ENCODE data around the gene EDC3.
A peak's percentile ranks its signal among the peaks of the same experiment; 100 is the strongest.

The EDC3 gene

DNA sequence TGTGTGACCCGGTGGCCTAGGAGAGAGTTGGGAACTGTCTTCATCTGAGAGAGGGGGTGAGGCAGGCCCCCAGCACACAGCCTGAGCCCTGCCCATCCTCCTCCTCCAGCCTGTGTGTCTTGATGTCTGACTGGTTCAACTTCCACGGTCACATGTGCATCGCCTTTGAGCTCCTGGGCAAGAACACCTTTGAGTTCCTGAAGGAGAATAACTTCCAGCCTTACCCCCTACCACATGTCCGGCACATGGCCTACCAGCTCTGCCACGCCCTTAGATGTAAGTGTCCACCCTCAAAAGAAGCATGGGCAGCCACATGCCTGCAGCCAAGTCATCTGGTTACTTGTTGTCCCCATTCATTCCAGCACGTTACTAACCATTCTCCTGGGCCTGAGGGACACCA is 70.1 kb downstream of the EDC3 start:
- no peak for DNase-seq

DNA sequence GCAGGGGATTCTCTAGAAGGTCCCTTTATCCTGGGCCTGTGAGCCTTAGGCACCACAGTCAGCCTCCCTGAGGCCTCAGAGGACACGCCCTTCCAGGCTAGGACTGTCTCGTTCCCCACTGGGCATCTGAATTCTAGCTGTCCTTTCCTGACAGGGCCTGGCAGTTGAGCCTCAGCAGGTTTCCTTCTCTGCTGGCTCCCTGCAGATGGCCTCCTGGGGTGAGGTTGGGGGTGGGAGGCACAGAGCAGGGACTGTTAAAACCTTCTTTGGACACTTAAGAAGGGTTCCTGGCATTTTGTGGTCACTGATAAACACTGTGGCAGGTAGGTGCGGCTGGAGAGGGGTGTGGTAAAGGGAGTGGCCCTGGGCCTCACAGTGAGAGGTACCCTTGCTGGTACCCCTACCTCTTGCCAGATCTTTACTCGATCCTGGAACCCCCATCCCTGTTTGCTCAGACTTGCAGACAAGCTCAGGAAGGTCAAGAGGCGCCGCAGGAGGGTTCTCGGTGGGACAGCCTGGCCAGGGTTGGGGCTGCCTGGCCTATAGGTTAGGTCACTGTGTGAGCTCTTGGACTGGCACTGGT is 71.7 kb downstream of the EDC3 start:
- no peak for DNase-seq

DNA sequence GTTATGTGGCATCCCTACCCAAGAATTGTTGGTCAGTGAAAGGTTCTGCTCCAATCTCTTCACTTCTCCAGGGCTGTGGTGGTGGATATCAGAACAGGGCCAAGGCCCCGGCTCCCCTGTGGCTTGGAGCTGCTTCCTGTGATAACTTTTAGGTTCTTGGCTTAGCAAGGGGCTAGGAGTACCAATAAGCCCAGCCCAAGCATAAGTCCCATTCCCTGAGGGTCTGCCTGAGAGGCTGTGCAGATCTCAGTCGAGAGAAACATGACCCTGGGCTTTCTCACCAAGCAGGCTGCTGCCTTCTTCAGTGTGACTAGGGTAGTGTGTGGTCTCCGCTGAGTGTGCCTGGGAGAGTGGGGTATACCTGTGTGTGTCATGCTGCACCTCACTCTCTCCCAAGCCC is 73.1 kb downstream of the EDC3 start:
- DNase-seq = no peak

DNA sequence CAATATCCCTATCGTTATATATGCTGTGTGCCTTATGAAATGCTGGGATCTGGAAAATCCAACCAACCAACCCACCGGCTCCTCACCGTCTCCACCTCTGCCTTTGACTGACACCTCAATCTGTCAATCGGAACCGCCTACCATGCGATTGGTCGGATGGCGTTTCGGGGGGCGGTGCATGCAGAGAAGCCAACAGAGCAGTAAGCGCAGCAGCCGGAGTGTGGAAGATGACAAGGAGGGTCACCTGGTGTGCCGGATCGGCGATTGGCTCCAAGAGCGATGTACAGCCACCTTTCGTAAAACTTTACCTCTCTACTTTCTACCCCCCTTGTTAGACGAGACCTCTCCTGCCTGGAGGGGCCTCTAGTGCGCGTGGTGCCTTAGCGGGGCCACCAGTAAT is 73.9 kb downstream of the EDC3 start:
- DNase-seq = no peak

DNA sequence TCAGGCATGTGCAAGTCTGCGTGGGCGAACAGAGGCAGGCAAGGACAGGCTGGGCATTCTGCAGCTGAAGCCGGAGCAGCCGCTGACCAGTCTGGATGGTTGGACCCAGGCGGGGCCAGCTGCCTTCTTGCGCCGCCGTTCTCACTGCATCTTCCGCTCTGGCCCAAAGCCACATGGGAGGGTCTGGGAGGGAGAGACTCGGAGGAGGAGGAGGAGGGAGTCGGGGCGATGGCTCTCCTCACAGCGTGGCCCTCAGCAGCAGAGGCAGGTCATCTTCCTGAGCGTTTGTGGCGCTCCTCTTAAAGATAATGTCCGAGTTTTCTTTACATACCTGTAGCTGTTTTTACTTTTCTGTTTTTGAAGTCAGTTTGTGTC is 74.3 kb downstream of the EDC3 start:
- DNase-seq = no peak

DNA sequence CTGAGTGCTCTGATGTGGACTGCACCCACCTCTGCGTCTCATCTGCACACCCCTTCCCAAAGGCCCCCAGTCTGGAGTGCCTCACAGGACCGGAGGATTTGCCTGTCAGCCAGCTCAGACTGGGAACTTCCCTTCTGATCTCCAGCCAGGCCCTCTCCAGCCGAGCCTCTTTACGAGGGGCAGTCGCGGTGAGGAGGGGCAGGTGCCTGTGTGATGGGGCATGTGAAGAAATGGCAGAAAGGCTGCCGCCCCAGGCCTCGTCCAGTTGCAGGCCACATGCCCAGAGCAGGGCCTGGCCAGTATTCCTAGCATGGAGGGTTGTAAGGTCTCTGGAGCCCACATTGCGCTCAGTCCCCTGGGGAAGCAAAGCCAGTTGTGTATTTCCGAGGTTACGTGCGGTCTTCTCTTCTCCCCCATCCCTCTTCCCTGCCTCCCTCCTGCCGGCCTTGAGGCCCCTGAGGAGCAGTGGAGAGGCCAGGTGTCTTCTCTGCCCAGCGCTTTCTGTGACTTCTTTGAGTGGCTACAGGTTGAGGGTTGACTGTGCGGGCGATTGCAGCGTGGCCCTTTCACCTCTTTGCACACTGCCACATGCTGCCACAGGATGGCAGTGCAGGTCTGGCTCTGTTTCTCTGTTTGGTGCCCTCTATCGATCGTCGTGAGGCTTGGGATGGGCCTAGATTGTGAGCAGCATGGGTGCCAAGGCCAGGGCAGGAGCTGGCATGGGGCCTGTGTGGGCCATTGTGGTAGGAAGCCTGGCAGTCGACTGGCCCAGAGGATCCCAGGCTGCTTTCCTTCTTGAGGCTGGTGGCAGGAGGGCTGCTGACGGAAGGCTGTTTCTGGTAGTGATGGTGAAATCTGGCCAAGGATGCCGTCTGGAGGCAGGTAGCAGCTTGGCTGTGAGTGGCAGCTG is 74.9 kb downstream of the EDC3 start:
- DNase-seq = peak; percentile 32 to 85 (median 61)

DNA sequence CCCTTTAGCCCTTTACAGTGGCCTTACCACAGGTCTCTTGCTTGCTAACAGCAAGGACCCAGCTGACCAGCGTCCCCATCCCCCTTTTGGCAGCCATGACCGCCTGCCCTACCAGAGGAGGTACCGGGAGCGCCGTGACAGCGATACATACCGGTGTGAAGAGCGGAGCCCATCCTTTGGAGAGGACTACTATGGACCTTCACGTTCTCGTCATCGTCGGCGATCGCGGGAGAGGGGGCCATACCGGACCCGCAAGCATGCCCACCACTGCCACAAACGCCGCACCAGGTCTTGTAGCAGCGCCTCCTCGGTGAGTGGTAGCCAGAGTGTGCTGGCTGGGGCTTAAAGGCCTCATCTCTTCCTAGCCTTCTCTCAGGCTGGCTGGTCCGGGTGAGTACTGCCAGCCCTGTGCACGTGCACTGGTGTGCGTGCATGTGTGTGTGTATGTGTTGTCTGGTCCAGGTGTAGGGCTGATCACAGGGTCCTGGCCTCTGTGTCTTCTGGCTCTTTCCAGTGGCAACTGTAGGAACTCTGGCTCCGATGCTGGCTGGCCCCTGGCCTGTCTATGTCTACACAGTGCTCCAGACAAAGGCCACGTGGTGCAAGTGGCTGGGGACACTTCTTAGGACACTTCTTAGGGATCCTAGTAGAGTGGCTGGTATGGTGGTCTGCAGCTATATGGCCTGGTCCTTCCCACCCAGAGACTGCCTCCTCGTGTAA is 75.7 kb downstream of the EDC3 start:
- no peak for DNase-seq

DNA sequence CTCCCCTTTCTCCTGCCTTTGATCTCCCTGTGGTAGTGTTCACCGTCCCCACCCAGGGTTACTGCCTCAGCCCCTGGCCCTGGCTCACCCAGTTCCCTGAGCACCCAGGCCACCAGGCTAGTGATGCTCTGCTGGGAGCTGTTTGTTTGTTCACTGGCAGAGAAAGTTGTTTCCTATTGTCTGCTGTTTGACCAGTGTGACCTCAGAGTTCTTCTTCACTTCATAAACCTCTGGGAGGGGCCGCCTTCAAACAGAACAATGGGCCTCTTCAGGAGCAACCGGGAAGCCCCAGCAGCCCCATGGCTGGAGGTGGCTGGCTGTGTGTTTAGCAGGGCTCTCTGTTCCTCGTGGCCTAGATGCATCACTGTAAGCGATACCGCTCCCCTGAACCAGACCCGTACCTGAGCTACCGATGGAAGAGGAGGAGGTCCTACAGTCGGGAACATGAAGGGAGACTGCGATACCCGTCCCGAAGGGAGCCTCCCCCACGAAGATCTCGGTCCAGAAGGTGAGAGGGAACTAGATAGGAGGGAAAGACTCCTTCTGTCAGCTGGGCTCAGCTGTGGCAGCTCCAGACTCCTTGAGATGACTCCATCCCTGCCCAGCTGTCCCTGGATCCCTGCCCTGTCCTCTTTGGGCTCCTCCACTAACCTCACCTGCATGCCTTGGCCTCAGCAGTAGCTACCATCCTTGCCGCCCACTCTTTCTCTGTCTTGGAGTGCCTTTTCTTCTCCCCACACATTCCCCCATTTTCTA is 76.8 kb downstream of the EDC3 start:
- DNase-seq = no peak

DNA sequence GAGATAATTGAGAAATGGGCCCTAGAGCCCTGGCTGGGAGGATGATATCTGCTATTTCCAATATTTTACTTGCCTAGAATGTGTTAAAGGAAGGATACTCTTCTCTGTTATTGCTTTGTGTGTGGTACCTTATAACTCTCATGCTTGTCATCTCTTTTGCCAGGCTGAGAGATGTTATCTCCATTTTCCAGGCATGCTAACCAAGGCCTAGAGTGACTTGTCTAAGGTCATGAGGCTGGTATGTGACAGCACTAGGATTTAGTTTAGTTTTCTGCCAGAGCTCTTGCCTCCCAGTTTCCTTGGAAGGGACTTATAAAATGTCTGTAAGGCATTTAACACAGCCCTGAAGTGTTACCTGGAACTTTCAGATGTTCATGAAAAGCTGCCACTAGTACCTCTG is 78.8 kb downstream of the EDC3 start:
- peak in 1 of 5 experiments; percentile 40 for DNase-seq

DNA sequence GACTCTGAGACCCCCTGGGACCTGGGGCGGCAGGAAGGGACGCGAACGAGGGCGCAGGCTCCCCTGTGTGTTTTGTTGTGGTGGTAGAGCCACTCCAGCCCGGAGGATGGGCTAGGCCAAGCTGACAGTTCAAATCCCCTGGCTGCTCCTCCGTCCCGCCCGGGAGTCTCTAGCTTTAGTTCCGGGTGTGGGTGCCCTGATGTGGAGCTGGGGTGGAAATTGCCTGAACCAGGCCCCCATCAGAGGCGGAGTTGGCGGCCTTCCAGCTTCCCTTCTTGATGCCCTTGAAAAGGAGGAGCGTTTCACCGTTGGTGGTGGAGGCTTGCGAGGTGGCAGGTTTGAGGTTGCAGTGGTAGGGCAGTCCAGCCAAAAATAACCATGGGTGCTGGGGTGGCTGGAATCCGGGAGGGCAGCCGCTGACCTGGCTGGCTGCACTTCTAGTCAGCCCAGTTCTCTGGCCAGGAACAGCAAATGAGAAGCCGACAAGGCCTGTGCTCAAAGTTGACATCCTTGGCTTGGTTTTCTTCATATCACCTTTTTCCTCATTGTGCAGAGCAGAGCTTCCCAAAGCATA is 79.4 kb downstream of the EDC3 start:
- DNase-seq = peak; percentile 45 to 75 (median 67)

DNA sequence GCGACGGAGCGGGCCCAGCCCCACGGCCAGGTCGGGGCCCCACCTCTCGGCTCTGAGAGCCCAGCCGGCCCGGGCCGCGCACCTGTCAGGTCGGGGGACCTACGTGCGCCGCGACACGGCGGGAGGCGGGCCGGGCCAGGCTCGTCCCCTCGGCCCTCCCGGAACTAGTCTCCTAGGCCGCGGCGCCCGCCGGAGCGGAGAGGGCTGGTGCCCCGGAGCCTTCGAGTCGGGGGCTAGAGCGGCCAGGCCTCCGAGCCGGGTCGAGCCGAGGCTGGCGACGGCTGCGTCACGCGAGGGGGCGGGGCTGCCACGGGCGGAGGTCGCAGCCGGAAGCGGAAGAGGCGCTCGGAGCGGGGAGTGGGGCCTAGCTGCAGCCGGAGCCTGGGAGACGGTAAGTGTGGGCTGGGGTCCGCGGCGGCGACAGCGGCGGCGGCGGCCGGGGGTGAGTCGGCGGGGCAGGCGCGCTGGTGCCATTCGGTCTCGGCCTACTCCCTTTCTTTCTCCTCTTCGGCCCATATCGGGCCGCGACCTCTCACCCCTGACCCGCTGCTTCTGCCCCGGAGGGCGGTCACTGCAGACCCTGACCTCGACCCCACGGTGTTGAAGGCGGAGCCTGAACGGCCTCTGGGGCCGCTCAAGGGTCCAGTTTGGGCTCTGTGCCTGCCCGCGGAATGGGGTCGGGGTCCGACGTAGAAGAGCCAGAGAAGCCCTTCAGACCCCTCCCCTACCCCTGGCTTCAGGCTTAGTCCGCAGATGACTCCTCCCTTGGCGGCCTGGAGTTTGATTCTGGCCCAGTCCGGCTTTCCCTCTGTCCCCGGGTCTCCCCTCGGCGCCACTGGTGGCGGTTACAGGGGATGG is 80.1 kb downstream of the EDC3 start, which contains the start of gene CLK3:
CLK3 (plus strand) TSS at position 329 of the 858 bp plus-strand sequence. CDS start 3,361 bp downstream, outside the sequence.
- peak; percentile 87 to 98 (median 92) for DNase-seq

DNA sequence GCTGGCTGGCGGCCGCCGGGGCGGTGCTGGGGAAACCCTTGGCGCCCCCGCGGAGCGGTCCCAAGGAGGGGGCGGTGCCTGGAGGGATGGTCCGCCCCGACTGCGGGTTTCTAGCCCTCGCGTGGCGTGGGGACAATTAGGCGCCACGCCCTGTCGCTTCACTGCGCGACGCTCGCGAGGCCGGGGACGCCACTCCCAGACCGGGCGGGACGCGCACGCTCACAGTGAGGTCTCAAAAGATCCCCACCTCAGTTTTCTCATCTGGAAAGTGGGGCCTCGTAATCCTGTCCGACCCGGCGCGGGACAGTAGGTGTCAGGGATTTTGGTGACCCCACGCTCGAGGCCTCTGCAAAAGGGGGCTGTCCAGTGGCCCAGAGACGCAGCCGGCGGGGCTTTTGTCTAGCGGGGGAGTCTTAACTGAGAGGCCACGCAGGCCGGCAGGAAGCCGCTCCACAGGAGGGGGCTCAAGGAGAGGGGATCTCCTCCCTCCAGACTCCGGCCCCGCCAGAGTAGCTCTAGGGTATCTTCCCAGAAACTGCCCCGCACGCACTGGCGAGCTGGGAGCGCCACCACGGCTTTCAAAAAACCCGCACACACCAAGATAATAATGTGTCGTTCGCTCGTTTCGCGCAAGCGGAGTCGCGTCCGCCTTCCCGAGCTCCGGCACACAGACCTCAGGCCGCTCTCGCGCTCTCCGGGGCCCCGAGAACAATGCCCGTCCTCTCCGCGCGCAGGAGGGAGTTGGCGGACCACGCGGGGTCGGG is 80.9 kb downstream of the EDC3 start:
- peak; percentile 70 to 96 (median 90) for DNase-seq

DNA sequence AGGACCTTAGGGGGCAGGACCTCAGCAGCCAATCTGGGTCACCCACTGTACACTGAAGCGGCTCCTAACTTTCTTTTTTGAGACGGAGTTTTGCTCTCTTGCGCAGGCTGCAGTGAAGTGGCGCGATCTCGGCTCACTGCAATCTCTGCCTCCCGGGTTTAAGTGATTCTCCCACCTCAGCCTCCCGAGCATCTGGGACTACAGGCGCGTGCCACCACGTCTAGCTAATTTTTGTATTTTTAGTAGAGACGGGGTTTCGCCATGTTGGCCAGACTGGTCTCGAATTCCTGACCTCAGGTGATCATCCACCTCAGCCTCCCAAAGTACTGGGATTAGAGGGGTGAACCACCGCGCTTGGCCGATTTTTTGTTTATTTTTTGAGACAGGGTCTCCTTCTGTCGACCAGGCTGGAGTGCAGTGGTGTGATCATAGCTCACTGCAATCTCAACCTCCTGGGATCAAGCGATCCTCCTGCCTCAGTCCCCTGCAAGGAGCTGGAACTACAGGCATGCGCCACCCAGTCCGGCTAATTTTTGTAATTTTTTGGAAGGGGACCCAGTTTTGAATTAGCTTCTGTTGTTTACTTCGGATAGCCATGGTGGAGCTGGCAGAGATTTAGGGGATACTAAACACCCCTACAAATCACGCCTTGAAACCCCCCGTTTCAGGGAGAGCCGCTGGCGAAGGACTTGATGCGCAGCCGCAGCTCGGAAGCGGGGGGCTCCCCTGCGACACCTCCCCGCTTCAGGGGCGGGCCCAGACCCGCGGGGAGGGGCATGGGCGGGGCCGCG is 81.7 kb downstream of the EDC3 start:
- no peak for DNase-seq

DNA sequence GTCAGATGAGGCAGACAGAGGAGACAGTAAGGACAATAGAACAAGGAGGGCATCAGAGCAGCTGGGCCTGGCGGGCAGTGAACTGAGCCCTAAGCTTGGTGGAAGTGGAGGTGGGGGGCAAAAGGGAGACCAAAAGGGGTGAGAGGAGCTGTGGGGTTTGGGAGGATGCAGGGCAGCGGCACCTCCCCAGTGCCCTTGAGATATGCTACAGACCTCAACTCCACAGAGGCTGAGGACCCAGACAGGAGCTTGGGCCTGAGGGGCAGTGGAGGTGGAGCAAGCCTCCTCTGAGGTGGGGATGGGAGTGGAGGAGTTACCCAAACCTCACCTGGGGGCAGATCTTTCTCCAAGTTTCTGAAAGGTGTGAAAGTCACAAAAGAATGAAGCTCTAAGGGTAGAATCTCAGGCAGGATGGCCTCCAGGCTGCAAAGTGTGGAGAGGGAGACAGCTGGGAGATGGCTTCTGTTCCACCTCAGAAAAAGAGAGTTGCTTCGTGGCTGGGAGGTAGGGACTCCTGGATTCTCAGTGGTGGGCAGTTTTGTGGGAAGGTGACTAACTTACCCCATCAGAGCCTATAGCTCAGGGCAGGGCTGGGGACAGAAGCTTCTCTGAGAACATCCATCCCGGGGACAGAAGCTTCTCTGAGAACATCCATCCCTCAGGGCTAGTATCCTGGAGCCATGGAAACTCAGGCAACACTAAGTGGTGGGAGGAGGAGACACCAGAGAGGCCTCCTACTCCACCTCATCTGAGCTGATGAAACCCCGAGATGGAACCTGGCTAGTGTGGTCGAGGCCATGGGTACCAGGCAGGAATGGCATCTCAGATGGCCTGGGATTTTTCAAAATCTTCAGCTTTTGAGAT is 82.5 kb downstream of the EDC3 start:
- DNase-seq = no peak

DNA sequence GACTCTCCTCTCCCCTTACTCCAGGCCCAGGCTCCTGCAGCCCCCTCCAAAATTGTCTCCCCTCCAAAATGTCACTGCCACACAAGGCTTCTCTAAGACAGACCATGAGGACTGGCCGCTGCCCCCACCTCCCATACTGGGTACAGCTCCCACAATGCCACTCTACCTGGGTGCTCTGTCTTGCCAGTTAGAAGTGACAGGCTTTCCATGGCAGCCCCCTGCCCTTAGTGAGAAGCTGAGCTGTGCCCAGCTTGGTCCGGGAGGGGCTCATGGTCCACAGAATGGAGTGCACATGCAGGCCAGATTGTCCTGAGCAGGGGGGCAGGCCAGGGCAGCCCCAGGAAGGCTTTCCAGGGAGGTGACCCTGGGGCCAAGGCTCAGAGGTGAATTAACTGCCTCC is 83.1 kb downstream of the EDC3 start:
- no peak for DNase-seq

DNA sequence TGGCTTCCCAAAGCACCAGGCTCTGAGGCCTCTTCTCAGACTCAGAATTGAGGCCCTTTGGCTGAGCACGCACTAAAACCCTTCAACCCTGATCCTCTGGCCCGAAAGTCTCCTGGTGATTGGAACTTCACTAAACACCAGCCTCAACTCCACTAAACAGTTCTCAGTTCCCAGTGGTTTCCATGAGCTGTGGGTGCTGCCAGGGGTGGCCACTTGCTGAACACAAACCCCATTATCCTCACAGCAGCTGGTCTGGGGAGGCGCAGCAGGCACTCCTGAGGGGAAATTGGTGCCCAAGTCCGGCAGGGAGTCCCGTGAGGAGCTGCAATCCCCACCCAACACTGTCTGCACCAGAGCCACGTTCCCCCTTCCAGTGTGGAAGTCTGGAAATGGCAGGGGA is 84.0 kb downstream of the EDC3 start:
- no peak for DNase-seq

DNA sequence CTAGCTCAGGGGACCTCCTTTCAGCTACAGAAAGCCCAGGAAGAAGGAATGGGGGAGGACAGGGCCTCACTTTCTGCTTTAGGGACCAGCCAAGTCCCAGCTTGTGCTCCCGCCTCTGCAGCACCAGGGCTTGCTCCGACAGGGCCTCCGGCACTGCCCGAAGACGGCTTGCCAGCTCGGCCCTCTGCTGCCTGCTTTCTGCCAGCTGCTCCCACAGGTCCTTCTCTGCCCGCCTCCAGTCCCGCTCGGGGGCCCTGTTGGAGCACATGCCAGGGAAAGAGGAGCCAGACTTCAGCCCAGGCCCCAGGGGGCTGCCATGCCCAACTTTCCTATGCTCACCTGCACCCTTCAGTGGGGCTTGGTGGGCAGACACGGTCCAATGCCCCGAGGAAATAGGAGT is 84.5 kb downstream of the EDC3 start:
- DNase-seq = no peak

DNA sequence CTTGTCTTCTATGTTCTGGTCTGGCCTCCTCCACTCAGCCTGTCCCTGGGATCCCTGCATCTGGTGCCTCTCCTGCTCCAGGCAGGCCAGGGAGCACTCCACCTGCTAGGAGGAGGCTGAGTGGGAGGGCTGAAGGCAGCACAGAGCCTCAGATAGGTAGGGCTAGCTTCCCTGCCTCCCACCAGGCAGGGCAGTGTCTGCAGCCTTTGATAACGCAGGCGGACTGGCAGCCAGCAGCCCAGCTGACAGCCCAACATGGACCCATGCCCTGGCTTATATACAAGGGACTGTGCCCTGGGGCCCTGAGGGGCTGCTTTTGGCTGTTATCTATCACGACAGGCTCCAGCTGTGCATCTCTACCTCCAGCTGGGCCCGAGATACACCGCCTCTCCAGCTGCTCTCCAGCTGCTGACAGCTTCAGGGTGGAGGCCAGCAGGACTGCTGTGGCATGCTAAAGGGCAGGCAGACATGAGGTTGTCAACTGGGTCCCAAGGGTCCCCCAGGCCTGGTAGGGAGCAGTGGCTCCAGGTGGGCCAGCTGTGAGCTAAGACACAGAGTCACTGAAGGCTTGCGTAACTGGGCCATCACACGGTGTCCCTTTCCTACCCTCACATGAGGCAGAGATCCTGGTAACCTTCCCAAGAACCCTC is 85.4 kb downstream of the EDC3 start:
- no peak for DNase-seq
